Neural cell (in vitro differentiated cells): ENCODE results near the gene ZMYND10. TPM values are rescaled to one million over a fixed set of nuclear protein-coding genes. Genes with fewer than 3 reads are reported as not detected.

ENCODE experiments used
- H2AFZ ChIP-seq: fragments of 200-600, 300-800 bp; sonication (generic), shearing (Covaris generic); 2 replicates; pipeline ENCODE4 v1.6.0; 2014; ENCODE audit warnings: low read depth, mild to moderate bottlenecking, antibody characterized with exemption, low read length, moderate library complexity
- H3F3A ChIP-seq: fragments of 200-600 bp; shearing (Covaris generic); 2 replicates; pipeline ENCODE4 v1.6.1; 2016; ENCODE audit warnings: mild to moderate bottlenecking, moderate library complexity, mixed read lengths, antibody characterized with exemption, low read length; ENCODE audit not compliant: insufficient read depth, poor library complexity, severe bottlenecking
- H3K27ac ChIP-seq: fragments of 200-600, 300-800 bp; sonication (generic), shearing (Covaris generic); 2 replicates; pipeline ENCODE4 v1.5.1; 2014; ENCODE audit warnings: mild to moderate bottlenecking, low read length, moderate library complexity
- H3K27me3 ChIP-seq: fragments of 300-800, 200-600 bp; sonication (generic), shearing (Covaris generic); 2 replicates; pipeline ENCODE4 v1.6.0; 2014; ENCODE audit warnings: mild to moderate bottlenecking, low read depth, low read length, moderate library complexity; ENCODE audit not compliant: insufficient read depth
- H3K36me3 ChIP-seq: fragments of 300-800, 200-600 bp; sonication (generic), shearing (Covaris generic); 2 replicates; pipeline ENCODE4 v1.5.1; 2014; ENCODE audit warnings: mild to moderate bottlenecking, antibody characterized with exemption, low read length, moderate library complexity; ENCODE audit not compliant: insufficient read depth
- H3K4me2 ChIP-seq: fragments of 300-800, 200-600 bp; sonication (generic), shearing (Covaris generic); 2 replicates; pipeline ENCODE4 v1.6.0; 2014; ENCODE audit warnings: mild to moderate bottlenecking, low read length
- H3K4me3 ChIP-seq: fragments of 300-800, 200-600 bp; sonication (generic), shearing (Covaris generic); 2 replicates; pipeline ENCODE4 v1.5.1; 2014; ENCODE audit warnings: mild to moderate bottlenecking, low read length, moderate library complexity
- H3K79me2 ChIP-seq: fragments of 200-600 bp; shearing (Covaris generic); replicated peaks from 2 replicates; pipeline ENCODE4 v1.6.0; 2014; ENCODE audit warnings: mild to moderate bottlenecking, low read length, moderate library complexity; ENCODE audit not compliant: insufficient read depth
- H3K9ac ChIP-seq: fragments of 300-800, 200-600 bp; sonication (generic), shearing (Covaris generic); 2 replicates; pipeline ENCODE4 v1.6.1; 2016; ENCODE audit warnings: mild to moderate bottlenecking, low read length, mixed read lengths
- H3K9me2 ChIP-seq: fragments of 200-600 bp; shearing (Covaris generic); 2 replicates; pipeline ENCODE4 v1.6.1; 2016; ENCODE audit warnings: mild to moderate bottlenecking, low read length, mixed read lengths; ENCODE audit not compliant: insufficient read depth
- H3K9me3 ChIP-seq: fragments of 200-600, 300-800 bp; sonication (generic), shearing (Covaris generic); 2 replicates; pipeline ENCODE4 v1.6.1; 2016; ENCODE audit warnings: mild to moderate bottlenecking, mixed run types, low read length, moderate library complexity, mixed read lengths
- H4K20me1 ChIP-seq: fragments of 200-600 bp; shearing (Covaris generic); 2 replicates; pipeline ENCODE4 v1.6.1; 2016; ENCODE audit warnings: mild to moderate bottlenecking, mixed run types; ENCODE audit not compliant: insufficient read depth
- EP300 ChIP-seq: fragments of 450-650 bp; conservative IDR thresholded peaks from 2 replicates; pipeline ENCODE4 v1.6.1; 2014; ENCODE audit warnings: antibody characterized with exemption, mild to moderate bottlenecking, moderate library complexity; ENCODE audit not compliant: poor library complexity, severe bottlenecking
- EZH2 ChIP-seq: fragments of 200-600, 300-800 bp; shearing (Covaris generic), sonication (generic); IDR thresholded peaks from 2 replicates; pipeline ENCODE4 v1.6.1; 2014; ENCODE audit warnings: antibody characterized with exemption, low read length, borderline replicate concordance, mild to moderate bottlenecking; ENCODE audit not compliant: insufficient read depth, poor library complexity, severe bottlenecking
- MXI1 ChIP-seq: fragments of 450-650 bp; conservative IDR thresholded peaks from 2 replicates; pipeline ENCODE4 v1.6.1; 2014; ENCODE audit warnings: antibody characterized with exemption, mild to moderate bottlenecking; ENCODE audit not compliant: poor library complexity, severe bottlenecking
- POLR2AphosphoS5 ChIP-seq: IDR thresholded peaks from 2 replicates; pipeline ENCODE4 v1.6.1; 2012
- RAD21 ChIP-seq: fragments of 450-650 bp; conservative IDR thresholded peaks from 2 replicates; pipeline ENCODE4 v1.6.1; 2014; ENCODE audit warnings: antibody characterized with exemption, mild to moderate bottlenecking, moderate library complexity
- SMC3 ChIP-seq: fragments of 450-650 bp; conservative IDR thresholded peaks from 2 replicates; pipeline ENCODE4 v1.6.1; 2014; ENCODE audit warnings: antibody characterized with exemption, mild to moderate bottlenecking, moderate library complexity; ENCODE audit not compliant: poor library complexity
- TAF1 ChIP-seq: IDR thresholded peaks from 2 replicates; pipeline ENCODE4 v1.6.1; 2012; ENCODE audit warnings: low read depth
- polyA plus RNA-seq: library from polyadenylated mRNA; depleted of rRNA; stranded (reverse); fragments of >200 nt; gene quantifications from 2 replicates; pipeline ENCODE4 v1.2.3, GENCODE V29; 2014
- TF ChIP-seq, protein P1 (sequence below): IDR thresholded peaks from 2 replicates; pipeline ENCODE4 v1.6.1; 2012; ENCODE audit warnings: borderline replicate concordance
- TF ChIP-seq, protein P2 (sequence below): fragments of 450-650 bp; IDR thresholded peaks from 2 replicates; pipeline ENCODE4 v1.5.1; 2014; ENCODE audit warnings: antibody characterized with exemption, mild to moderate bottlenecking, moderate library complexity; ENCODE audit not compliant: poor library complexity, severe bottlenecking

The ZMYND10 gene
- polyA plus RNA-seq, 1 donor from 2014 or later, result 5.2 TPM

DNA sequence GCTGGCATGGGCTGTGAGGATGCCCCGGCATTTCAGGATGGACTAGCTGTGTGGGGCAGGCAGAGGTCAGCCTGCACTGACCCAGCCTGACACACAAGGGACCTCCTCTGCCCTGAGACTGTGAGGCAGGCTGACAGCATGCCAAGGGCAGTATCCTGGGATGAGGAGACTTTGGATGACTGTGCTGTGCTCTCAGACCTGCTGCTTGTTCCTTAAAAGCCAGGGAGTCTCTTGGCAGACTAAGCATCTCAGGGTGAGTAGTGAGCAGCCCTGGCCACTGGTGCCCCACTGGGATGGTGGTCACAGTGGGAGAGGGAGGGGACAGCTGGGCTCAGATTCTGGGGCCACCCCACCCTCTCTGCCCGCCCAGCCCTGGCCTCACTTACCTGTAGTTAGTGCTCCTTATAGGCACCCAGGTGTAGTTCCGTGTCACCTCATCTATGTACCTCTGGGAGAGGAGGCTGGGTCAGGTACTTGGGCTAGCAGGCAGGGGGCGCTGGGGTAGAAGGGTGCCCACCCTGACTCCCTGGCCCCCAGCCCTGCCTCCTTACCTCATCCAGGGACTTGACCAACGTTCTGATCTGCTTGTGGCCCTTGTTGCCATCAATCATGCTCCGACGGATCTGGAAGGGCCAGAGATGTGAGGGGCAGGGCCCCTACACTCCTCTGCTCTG is 29.9 kb upstream of the ZMYND10 start:
- H3K4me3 ChIP-seq, result no peak overlapping the region
- H2AFZ ChIP-seq, result no peak overlapping the region

DNA sequence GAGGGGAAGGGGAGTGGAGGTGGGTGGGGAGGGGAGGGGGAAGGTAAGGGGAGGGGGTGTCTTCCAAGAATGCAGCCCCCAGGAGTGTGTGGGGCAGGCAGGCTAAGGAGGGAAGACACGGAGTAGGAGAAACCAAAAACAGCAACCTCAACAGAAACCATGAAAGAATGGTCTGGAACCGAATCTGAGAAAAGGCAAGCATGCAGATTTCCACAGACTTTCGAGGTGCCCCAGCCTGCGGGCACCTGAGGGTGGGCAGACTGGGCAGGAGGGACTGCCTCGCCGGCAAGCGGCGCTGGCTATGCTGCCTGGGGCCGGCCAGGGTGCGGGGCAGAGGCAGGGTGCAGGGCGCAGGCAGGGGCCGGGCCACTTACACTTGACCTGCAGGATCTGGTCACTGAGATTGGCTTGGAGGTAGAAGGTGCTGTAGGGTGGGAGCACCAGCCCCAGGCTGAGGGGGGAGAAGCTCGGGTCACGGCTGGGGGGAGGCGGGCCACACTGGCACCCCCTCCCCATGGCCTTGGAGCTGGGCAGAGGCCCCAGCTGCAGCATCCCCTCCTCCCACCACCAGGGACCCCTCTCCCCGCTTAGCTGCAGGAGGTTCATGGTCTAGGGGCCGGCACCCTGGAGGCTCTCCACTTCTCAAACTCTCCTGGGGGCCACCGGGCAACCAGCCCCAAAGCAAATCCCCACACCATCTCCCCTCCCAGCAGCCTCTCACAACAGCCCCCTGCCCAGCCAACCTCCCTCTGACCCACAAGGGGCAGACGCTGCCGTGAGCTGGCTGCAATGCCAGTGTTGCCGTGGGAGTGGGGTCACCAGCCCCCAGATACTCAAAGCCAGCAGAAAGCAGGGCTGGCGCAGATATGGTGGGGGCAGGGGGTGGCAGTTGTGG is 29.1 kb upstream of the ZMYND10 start:
- Histone ChIP-seq H3K9me2 (no peaks in the 10 kb centered on the region), H3K4me3 (no peak overlapping the region), H3K9ac (no peak overlapping the region), H3K27me3 (no peaks in the 10 kb centered on the region), H3K79me2 (no peaks in the 10 kb centered on the region), H4K20me1 (no peaks in the 10 kb centered on the region), H3K27ac (no peak overlapping the region), H2AFZ (no peak overlapping the region), H3K9me3 (no peaks in the 10 kb centered on the region), H3F3A (no peaks in the 10 kb centered on the region), H3K36me3 (no peaks in the 10 kb centered on the region), H3K4me2 (no peak overlapping the region)
- TF ChIP-seq RAD21, result no peak
- TF ChIP-seq TAF1, result no peak
- no peak for TF ChIP-seq EP300
- TF ChIP-seq, protein P1, sequence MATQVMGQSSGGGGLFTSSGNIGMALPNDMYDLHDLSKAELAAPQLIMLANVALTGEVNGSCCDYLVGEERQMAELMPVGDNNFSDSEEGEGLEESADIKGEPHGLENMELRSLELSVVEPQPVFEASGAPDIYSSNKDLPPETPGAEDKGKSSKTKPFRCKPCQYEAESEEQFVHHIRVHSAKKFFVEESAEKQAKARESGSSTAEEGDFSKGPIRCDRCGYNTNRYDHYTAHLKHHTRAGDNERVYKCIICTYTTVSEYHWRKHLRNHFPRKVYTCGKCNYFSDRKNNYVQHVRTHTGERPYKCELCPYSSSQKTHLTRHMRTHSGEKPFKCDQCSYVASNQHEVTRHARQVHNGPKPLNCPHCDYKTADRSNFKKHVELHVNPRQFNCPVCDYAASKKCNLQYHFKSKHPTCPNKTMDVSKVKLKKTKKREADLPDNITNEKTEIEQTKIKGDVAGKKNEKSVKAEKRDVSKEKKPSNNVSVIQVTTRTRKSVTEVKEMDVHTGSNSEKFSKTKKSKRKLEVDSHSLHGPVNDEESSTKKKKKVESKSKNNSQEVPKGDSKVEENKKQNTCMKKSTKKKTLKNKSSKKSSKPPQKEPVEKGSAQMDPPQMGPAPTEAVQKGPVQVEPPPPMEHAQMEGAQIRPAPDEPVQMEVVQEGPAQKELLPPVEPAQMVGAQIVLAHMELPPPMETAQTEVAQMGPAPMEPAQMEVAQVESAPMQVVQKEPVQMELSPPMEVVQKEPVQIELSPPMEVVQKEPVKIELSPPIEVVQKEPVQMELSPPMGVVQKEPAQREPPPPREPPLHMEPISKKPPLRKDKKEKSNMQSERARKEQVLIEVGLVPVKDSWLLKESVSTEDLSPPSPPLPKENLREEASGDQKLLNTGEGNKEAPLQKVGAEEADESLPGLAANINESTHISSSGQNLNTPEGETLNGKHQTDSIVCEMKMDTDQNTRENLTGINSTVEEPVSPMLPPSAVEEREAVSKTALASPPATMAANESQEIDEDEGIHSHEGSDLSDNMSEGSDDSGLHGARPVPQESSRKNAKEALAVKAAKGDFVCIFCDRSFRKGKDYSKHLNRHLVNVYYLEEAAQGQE, result no peak
- TF ChIP-seq, protein P2, sequence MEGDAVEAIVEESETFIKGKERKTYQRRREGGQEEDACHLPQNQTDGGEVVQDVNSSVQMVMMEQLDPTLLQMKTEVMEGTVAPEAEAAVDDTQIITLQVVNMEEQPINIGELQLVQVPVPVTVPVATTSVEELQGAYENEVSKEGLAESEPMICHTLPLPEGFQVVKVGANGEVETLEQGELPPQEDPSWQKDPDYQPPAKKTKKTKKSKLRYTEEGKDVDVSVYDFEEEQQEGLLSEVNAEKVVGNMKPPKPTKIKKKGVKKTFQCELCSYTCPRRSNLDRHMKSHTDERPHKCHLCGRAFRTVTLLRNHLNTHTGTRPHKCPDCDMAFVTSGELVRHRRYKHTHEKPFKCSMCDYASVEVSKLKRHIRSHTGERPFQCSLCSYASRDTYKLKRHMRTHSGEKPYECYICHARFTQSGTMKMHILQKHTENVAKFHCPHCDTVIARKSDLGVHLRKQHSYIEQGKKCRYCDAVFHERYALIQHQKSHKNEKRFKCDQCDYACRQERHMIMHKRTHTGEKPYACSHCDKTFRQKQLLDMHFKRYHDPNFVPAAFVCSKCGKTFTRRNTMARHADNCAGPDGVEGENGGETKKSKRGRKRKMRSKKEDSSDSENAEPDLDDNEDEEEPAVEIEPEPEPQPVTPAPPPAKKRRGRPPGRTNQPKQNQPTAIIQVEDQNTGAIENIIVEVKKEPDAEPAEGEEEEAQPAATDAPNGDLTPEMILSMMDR, result no peak
- no peak for TF ChIP-seq POLR2AphosphoS5
- TF ChIP-seq MXI1, result no peak
- TF ChIP-seq SMC3, result no peak

More for the DNA sequence above, 29.9 kb upstream of the ZMYND10 start:
- no peaks in the 10 kb centered on the region for H4K20me1 ChIP-seq
- TF ChIP-seq, protein P2, result no peak
- TF ChIP-seq TAF1 (no peak), POLR2AphosphoS5 (no peak), MXI1 (no peak), EZH2 (no peak), SMC3 (no peak), RAD21 (no peak), EP300 (no peak)
- TF ChIP-seq, protein P1, result no peak
- H3K27ac ChIP-seq, result no peak overlapping the region
- H3K9me2 ChIP-seq, result no peaks in the 10 kb centered on the region
- no peaks in the 10 kb centered on the region for H3K27me3 ChIP-seq
- no peaks in the 10 kb centered on the region for H3K9me3 ChIP-seq
- no peak overlapping the region for H3K9ac ChIP-seq
- H3F3A ChIP-seq, result no peaks in the 10 kb centered on the region
- H3K79me2 ChIP-seq, result no peaks in the 10 kb centered on the region
- no peaks in the 10 kb centered on the region for H3K36me3 ChIP-seq
- H3K4me2 ChIP-seq, result no peak overlapping the region
